Psoas muscle (tissue), 8 donors: Measurements from ENCODE around the gene SMG7. TPM values are rescaled to one million over a fixed set of nuclear protein-coding genes. Genes with fewer than 3 reads are reported as not detected.

ENCODE experiments used
- ATAC-seq, 4 donors: fragments of 200-7000 bp; cut with Tn5 transposase; one replicate each; pipeline ENCODE4 v1.9.1; 2020; ENCODE audit warnings: moderate library complexity in 3 of 4, mild to moderate bottlenecking in 2 of 4
- DNase-seq, 2 donors: peaks; one replicate each; pipeline ENCODE4 v3.0.0-alpha.2; 2020
- H3K27ac ChIP-seq: fragments of 200-600 bp; one replicate; pipeline ENCODE4 v1.8.0; 2022
- H3K27me3 ChIP-seq, 3 donors: fragments of 200-600 bp in 1 of 3; one replicate each; pipeline versions ENCODE4 v1.6.1 to v1.8.0; 2013 to 2022; ENCODE audit warnings: low read length in 2 of 3, mild to moderate bottlenecking in 2 of 3, moderate library complexity in 1 of 3; ENCODE audit not compliant: insufficient read depth in 3 of 3
- H3K36me3 ChIP-seq, 2 donors: fragments of 200-600 bp in 1 of 2; one replicate each; pipeline versions ENCODE4 v1.6.1 to v1.8.0; 2013 to 2022; ENCODE audit warnings: low read depth in 1 of 2, mild to moderate bottlenecking in 1 of 2, moderate library complexity in 1 of 2; ENCODE audit not compliant: insufficient read depth in 1 of 2
- H3K4me1 ChIP-seq: fragments of 200-600 bp; one replicate; pipeline ENCODE4 v1.8.0; 2022
- H3K4me3 ChIP-seq: fragments of 200-600 bp; one replicate; pipeline ENCODE4 v1.8.0; 2022; ENCODE audit warnings: mild to moderate bottlenecking
- H3K9me3 ChIP-seq: fragments of 200-600 bp; one replicate; pipeline ENCODE4 v1.8.0; 2022
- WGBS, 3 donors: extraction: QIAGEN DNeasy Blood & Tissue Kit; methylation state at CpG; one replicate each; pipeline versions ENCODE4 v1.1.6 to v1.1.7; 2013; 5-methylcytosine and 5-hydroxymethylcytosine counted together
- intact Hi-C, 2 donors: fragments of 100-400 bp; cut with DNase I; formaldehyde crosslinking; loops; one replicate each; pipeline versions ENCODE4 v1.11.0 to v1.14.2; 2022
- polyA plus RNA-seq, 3 donors: library from polyadenylated mRNA; stranded (reverse); fragments of 200-250 nt; gene quantifications; one replicate each; pipeline ENCODE4 v1.2.3, GENCODE V29; 2013
- total RNA-seq, 4 donors: library from RNA; stranded (reverse); fragmentation: NEBNext Ultra II Directional in 2 of 4; extraction: Animal tissue kit (Norgen Biotek cat#: 25700) in 2 of 4; gene quantifications; one replicate each; pipeline versions ENCODE4 v1.2.1 to v1.2.4, GENCODE V29; 2021 to 2023
- TF ChIP-seq, protein P1 (sequence below): fragments of 200-600 bp; IDR thresholded peaks from one replicate; pipeline ENCODE4 v1.8.0; 2022; ENCODE audit warnings: antibody characterized with exemption
- donor health status: healthy with polysubstance abuse.
- donor health status: DM: no; HTN: no; CAD: no; lungs with moderate emphysema.
- donor health status: Bipolar disorder and iron deficiency.
- donor health status: healthy.
- donor health status: DM: yes; HTN: yes; CAD: no.
- donor health status: DM: no; HTN: no; CAD: no.
- donor health status: DM: no; HTN: no; CAD: no.
- donor health status: DM: yes; HTN: yes; CAD: no.

Gene SMG7
- total and polyA plus RNA-seq, 7 donors, result 14.1 to 40.3 (median 26.4) TPM

DNA sequence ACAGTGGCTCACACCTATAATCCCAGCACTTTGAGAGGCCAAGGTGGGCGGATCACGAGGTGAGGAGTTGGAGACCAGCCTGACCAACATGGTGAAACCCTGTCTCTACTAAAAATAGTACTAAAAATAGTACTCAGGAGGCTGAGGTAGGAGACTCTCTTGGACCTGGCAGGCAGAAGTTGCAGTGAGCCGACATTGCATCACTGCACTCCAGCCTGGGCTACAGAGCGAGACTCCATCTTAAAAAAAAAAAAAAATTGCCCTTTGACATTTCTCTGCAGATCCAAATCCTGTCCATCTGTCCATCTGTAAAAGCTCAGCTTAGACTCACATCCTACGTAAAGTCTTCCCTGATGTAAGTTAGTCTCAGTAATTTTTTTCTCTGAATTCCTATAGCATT, 124.2 kb downstream of the SMG7 start:
- intact Hi-C loops, result no loop called here
- 85 to 95% (median 90%) methylated on average over 5 of the region's 5 CpGs for WGBS, 3 donors
- H3K9me3 ChIP-seq, result no peaks in the 10 kb centered on the region
- no peak for DNase-seq
- H3K27ac ChIP-seq, result no peak overlapping the region
- no peaks in the 10 kb centered on the region for H3K4me1 ChIP-seq
- no peaks in the 10 kb centered on the region for H3K36me3 ChIP-seq
- peaks cover 0 to 3% (median 0%) of the 10 kb centered on the region in 3 donors for H3K27me3 ChIP-seq
- no peak for ATAC-seq
- H3K4me3 ChIP-seq, result no peak overlapping the region
- TF ChIP-seq, protein P1, sequence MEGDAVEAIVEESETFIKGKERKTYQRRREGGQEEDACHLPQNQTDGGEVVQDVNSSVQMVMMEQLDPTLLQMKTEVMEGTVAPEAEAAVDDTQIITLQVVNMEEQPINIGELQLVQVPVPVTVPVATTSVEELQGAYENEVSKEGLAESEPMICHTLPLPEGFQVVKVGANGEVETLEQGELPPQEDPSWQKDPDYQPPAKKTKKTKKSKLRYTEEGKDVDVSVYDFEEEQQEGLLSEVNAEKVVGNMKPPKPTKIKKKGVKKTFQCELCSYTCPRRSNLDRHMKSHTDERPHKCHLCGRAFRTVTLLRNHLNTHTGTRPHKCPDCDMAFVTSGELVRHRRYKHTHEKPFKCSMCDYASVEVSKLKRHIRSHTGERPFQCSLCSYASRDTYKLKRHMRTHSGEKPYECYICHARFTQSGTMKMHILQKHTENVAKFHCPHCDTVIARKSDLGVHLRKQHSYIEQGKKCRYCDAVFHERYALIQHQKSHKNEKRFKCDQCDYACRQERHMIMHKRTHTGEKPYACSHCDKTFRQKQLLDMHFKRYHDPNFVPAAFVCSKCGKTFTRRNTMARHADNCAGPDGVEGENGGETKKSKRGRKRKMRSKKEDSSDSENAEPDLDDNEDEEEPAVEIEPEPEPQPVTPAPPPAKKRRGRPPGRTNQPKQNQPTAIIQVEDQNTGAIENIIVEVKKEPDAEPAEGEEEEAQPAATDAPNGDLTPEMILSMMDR, result no peak

DNA sequence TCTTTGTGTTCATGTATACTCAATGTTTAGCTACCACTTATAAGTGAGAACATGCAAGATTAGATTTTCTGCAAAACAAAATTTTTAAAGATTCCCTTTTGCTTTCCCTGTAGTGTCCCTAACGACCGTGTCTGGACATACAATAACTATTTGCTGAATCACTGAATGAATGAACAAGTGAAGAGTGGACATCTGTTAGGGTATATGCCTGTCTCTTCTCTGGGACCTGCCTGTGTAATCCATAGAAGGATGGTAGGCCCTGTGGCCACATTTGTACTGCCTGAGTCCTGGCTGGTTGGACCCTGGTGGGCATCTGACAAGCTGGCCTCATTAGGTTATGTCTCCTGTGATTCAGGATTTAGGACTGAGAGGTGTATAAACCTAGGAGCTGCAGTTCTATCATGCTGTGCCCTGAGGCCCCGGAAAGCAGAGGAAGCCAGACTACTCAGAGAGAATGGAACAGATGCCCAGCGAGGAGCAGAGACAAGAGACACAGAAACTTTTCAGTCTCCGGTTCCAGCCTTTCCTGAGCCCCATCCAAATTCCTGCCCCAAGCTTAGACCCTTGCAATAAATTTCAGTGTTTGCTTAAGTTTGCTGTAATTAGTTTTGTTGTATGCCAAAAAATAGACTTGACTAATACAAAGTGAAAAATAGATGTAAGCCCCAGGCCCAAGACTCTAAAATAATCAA, 125.5 kb downstream of the SMG7 start:
- intact Hi-C loops, result no loop called here
- 59 to 66% (median 61%) methylated on average over 5 of the region's 5 CpGs for WGBS, 3 donors
- H3K27ac ChIP-seq, result peak overlapping the region; percentile 16

DNA sequence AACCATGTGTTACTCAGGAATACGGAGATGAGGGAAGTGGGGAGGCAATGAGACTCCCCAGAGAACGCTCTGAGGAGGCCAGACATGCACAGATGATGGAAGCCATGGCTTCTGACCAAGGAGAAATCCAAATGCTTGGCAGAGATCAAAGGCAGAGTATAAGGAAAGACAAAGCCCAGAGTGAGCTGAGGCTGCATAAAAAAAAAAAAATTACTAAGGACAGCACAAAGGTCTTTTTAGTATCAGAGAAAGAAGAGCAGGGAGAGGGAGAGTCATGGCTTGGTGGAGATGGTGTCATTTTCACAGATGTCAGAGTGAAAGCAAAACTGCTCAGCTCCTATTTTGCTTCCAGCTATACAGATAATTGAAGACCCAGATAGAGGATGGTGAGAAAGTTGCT, 126.1 kb downstream of the SMG7 start:
- peak overlapping the region; percentile 16 for H3K27ac ChIP-seq
- ATAC-seq (no peak), DNase-seq (no peak)
- peaks cover 0 to 3% (median 0%) of the 10 kb centered on the region in 3 donors for H3K27me3 ChIP-seq
- no peaks in the 10 kb centered on the region for H3K4me1 ChIP-seq
- no peaks in the 10 kb centered on the region for H3K36me3 ChIP-seq
- TF ChIP-seq, protein P1, result no peak
- H3K4me3 ChIP-seq, result no peak overlapping the region
- WGBS, 3 donors, result 25 to 39% (median 34%) methylated on average over 2 of the region's 2 CpGs
- H3K9me3 ChIP-seq, result no peaks in the 10 kb centered on the region
- intact Hi-C loops, result no loop called here

More for the DNA sequence above, 125.5 kb downstream of the SMG7 start:
- Histone ChIP-seq H3K9me3 (no peaks in the 10 kb centered on the region), H3K4me1 (no peaks in the 10 kb centered on the region), H3K4me3 (no peak overlapping the region), H3K36me3 (no peaks in the 10 kb centered on the region), H3K27me3 (peaks cover 0 to 3% (median 0%) of the 10 kb centered on the region in 3 donors)
- ATAC-seq, result no peak
- no peak for DNase-seq
- TF ChIP-seq, protein P1, result no peak

DNA sequence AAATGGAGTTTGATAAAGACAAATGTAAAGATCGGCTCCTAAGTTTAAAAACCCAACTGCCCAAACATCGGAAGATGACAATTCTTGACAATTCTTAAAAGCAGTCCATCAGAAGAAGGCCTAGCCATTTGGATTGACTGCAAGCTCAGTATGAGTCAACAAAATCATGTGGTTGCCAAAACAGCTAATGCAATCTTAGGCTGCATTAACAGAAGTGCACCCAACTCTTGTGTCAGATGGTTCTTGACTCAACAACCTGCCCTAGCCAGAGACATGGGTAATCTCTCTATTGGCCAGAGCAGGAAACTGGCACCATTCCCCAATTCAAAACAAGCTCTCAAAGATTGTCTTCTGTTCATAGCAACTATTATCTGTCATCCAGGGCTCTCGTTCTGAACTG, 127.8 kb downstream of the SMG7 start:
- intact Hi-C loops, result no loop called here
- DNase-seq, result no peak
- H3K27me3 ChIP-seq, result peaks cover 0 to 3% (median 0%) of the 10 kb centered on the region in 3 donors
- no peak overlapping the region for H3K27ac ChIP-seq
- no peak overlapping the region for H3K4me3 ChIP-seq
- no peaks in the 10 kb centered on the region for H3K9me3 ChIP-seq
- no peaks in the 10 kb centered on the region for H3K36me3 ChIP-seq
- no peaks in the 10 kb centered on the region for H3K4me1 ChIP-seq
- TF ChIP-seq, protein P1, result no peak
- 73 to 80% (median 73%) methylated on average over 3 of the region's 3 CpGs for WGBS, 3 donors
- ATAC-seq, result peak in 3 of 4 donors; percentile 60 to 81 (median 69)

DNA sequence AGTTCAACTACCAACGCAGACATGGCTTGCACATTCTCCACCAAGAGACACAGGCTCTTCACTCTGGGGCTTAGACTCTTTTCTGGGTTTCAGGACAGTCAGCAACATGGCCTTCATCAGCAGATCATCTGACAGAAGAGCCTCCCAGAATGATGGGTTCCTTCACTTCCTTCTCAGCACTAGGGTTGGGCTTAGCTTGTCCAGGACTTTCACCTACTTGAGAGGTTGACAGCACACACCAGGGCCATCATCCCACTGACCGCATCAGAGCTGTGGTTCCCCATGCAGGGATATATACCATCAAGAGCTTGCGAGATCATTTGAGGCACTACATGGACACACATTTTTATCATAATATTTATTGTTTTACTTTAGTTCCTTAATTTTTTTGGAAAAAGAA, 128.3 kb downstream of the SMG7 start:
- DNase-seq (no peak), ATAC-seq (no peak)
- no peak overlapping the region for H3K27ac ChIP-seq
- WGBS, 3 donors, result 84 to 90% (median 87%) methylated on average over 3 of the region's 3 CpGs
- TF ChIP-seq, protein P1, result no peak
- intact Hi-C loops, result no loop called here
- H3K36me3 ChIP-seq, result no peaks in the 10 kb centered on the region
- H3K4me3 ChIP-seq, result no peak overlapping the region
- H3K4me1 ChIP-seq, result no peaks in the 10 kb centered on the region
- peaks cover 0 to 3% (median 0%) of the 10 kb centered on the region in 3 donors for H3K27me3 ChIP-seq
- no peaks in the 10 kb centered on the region for H3K9me3 ChIP-seq
